ACC112 (cell line): ENCODE data around the gene VRK3.
"Not testable (repeated sequence)": the region's sequence is repeated elsewhere in the genome, so short reads cannot be mapped to it uniquely, and the experiment has no call there.

Source experiments
- H2AFZ ChIP-seq: fragments of 200-600 bp; sonication (generic); one replicate; pipeline ENCODE4 v1.6.0; 2017; ENCODE audit warnings: antibody characterized with exemption, low read length; ENCODE audit not compliant: unreplicated experiment
- H3K27ac ChIP-seq: fragments of 200-600 bp; sonication (generic); 2 replicates; pipeline ENCODE4 v1.5.1; 2014; ENCODE audit warnings: low read depth, mild to moderate bottlenecking, antibody characterized with exemption, low read length, moderate library complexity
- H3K27me3 ChIP-seq: fragments of 200-600 bp; sonication (generic); 2 replicates; pipeline ENCODE4 v1.6.1; 2014; ENCODE audit warnings: mild to moderate bottlenecking, antibody characterized with exemption, low read length, moderate library complexity, mixed read lengths; ENCODE audit not compliant: insufficient read depth
- H3K36me3 ChIP-seq: fragments of 200-600 bp; sonication (generic); 2 replicates; pipeline ENCODE4 v1.6.1; 2016; ENCODE audit warnings: mild to moderate bottlenecking, antibody characterized with exemption, low read length, moderate library complexity, mixed read lengths; ENCODE audit not compliant: insufficient read depth
- H3K4me1 ChIP-seq: fragments of 200-600 bp; sonication (generic); one replicate; pipeline ENCODE4 v1.6.1; 2016; ENCODE audit warnings: low read length, mixed read lengths; ENCODE audit not compliant: insufficient read depth, unreplicated experiment, control insufficient read depth
- H3K4me3 ChIP-seq: fragments of 200-600 bp; sonication (generic); 2 replicates; pipeline ENCODE4 v1.5.1; 2014; ENCODE audit warnings: mild to moderate bottlenecking, low read depth, low read length
- H3K79me2 ChIP-seq: fragments of 200-600 bp; sonication (generic); one replicate; pipeline ENCODE4 v1.6.0; 2016; ENCODE audit warnings: low read length; ENCODE audit not compliant: control insufficient read depth, unreplicated experiment, insufficient read depth

Gene VRK3

GRCh38 chr19:49977076-49977475 is 48.1 kb downstream of the VRK3 start:
- H3K27ac ChIP-seq = no peak overlapping the region
- no peaks in the 10 kb centered on the region for H3K27me3 ChIP-seq
- no peak overlapping the region for H3K4me3 ChIP-seq
- H3K79me2 ChIP-seq = no peaks in the 10 kb centered on the region
- no peaks in the 10 kb centered on the region for H3K4me1 ChIP-seq
- H3K36me3 ChIP-seq = no peaks in the 10 kb centered on the region
- H2AFZ ChIP-seq = no peak overlapping the region

DNA sequence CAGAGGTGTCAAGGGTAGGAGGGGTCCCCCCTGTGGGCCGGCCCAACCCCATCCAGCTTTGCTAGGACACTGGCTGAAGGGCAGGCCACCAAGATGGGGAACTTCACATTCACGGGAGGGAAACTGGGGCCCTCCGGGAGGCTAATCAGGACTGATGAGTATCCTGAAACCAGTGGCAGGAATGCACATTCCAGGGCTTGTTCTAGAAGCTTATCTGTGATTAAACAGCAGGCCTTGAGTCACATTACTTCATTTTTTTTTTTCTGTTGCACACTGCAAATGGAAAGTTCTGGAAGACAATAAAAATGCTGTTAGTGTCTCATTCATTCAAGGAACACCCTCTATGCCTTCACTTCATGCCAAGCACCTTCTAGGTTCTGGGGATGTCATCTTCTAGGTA is 48.7 kb downstream of the VRK3 start:
- Histone ChIP-seq H3K79me2 (no peaks in the 10 kb centered on the region), H3K4me3 (no peak overlapping the region), H3K4me1 (no peaks in the 10 kb centered on the region), H3K27ac (no peak overlapping the region), H2AFZ (no peak overlapping the region), H3K36me3 (no peaks in the 10 kb centered on the region), H3K27me3 (no peaks in the 10 kb centered on the region)

GRCh38 chr19:49975051-49975450 is 50.1 kb downstream of the VRK3 start:
- Histone ChIP-seq H3K27ac (no peak overlapping the region), H3K4me3 (no peak overlapping the region), H2AFZ (no peak overlapping the region), H3K79me2 (no peaks in the 10 kb centered on the region), H3K36me3 (no peaks in the 10 kb centered on the region), H3K4me1 (no peaks in the 10 kb centered on the region), H3K27me3 (no peaks in the 10 kb centered on the region)

DNA sequence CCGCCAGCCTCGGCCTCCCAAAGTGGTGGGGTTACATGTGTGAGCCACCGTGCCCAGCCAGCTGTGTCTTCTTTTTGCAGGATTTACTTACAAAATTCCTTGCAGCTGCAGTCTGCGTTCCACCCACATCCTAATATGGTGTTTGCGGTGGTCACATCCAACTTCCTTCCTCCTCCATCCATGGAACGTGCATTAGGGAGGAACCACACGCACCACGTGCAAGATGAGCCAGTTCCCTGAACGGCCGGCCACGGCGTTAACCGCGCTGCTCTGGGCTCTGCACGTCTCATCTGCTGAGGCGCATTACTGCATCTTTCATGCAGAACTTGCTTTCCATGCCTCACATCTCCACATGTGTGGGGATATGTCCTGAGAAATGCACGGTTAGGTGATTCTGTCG is 51.2 kb downstream of the VRK3 start:
- H3K79me2 ChIP-seq = no peaks in the 10 kb centered on the region
- H3K27ac ChIP-seq = no peak overlapping the region
- no peaks in the 10 kb centered on the region for H3K4me1 ChIP-seq
- no peak overlapping the region for H3K4me3 ChIP-seq
- H3K36me3 ChIP-seq = no peaks in the 10 kb centered on the region
- H2AFZ ChIP-seq = no peak overlapping the region
- no peaks in the 10 kb centered on the region for H3K27me3 ChIP-seq

- H2AFZ ChIP-seq = no peak overlapping the region
- no peaks in the 10 kb centered on the region for H3K36me3 ChIP-seq
- H3K4me3 ChIP-seq = no peak overlapping the region
- H3K4me1 ChIP-seq = no peaks in the 10 kb centered on the region
- H3K79me2 ChIP-seq = no peaks in the 10 kb centered on the region
- H3K27me3 ChIP-seq = no peaks in the 10 kb centered on the region
- H3K27ac ChIP-seq = no peak overlapping the region
Measured at GRCh38 chr19:49972841-49973240, 52.3 kb downstream of the VRK3 start.

DNA sequence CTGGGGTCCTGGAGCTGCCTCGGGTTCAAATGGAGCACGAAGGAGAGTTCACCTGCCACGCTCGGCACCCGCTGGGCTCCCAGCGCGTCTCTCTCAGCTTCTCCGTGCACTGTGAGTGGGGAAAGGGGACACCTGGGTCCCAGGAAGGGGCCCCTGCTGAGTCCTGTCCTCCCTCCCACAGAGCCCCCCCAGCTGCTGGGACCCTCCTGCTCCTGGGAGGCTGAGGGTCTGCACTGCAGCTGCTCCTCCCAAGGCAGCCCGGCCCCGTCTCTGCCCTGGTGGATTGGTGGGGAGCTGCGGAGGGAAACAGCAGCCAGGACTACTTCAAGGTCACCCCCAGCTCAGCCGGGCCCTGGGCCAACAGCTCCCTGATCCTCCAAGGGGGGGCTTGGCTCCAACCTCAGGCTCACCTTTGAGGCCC is 53.2 kb downstream of the VRK3 start:
- H3K4me1 ChIP-seq = no peaks in the 10 kb centered on the region
- no peaks in the 10 kb centered on the region for H3K27me3 ChIP-seq
- no peak overlapping the region for H2AFZ ChIP-seq
- no peaks in the 10 kb centered on the region for H3K79me2 ChIP-seq
- no peak overlapping the region for H3K4me3 ChIP-seq
- no peaks in the 10 kb centered on the region for H3K36me3 ChIP-seq
- H3K27ac ChIP-seq = no peak overlapping the region

- not testable (repeated sequence) for H3K36me3 ChIP-seq, H3K4me1 ChIP-seq, H3K27ac ChIP-seq, H3K27me3 ChIP-seq, H3K79me2 ChIP-seq, H3K4me3 ChIP-seq, H2AFZ ChIP-seq
Measured at GRCh38 chr19:49969355-49969754, 55.8 kb downstream of the VRK3 start.

DNA sequence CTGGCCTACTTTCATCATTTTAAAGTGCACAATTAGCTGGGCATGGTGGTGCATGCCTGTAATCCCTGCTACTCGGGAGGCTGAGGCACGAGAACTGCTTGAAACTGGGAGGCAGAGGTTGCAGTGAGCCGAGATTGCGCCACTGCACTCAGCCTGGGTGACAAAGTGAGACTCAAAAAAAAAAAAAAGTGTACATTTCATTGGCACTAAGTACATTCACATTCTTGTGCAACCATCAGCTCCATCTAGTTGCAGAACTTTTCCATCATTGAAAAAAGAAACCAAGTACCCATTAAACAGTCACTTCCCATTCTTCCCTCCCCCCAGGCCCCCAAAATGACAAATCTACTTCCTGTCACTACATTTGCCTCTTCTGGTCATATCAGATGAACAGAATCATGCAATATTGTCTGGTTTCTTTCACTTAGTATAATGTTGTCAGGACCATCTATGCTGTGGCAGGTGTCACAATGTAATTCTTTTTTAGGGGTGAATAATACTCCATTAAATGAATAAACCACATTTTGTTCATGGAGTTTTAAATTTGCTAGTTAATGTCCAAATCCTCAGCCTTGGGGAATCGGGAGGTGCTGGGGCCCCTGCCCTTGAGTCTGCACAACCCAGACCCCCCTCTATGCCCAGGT is 56.8 kb downstream of the VRK3 start:
- no peaks in the 10 kb centered on the region for H3K4me1 ChIP-seq
- H3K36me3 ChIP-seq = no peaks in the 10 kb centered on the region
- H3K27me3 ChIP-seq = no peaks in the 10 kb centered on the region
- H3K79me2 ChIP-seq = no peaks in the 10 kb centered on the region
- no peak overlapping the region for H3K4me3 ChIP-seq
- no peak overlapping the region for H3K27ac ChIP-seq
- H2AFZ ChIP-seq = no peak overlapping the region

DNA sequence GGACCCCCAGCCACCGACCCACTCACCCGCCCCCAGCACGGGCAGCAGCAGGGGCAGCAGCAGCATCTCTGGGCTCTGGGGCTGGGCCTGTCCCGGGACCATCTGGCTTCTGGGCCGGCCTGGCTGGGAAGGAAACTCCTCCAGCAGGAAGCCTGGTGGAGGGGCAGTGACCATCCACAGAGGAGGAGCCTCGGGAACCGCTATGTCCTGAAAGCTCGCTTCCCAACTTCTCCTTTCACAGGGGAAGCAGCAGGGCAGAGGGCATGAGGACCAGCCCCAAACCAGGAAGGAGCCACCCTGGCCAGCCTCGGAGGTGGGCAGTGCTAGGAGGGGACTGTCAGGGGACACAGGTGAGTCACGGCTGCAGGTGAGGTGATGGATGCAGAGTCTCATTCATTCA is 64.2 kb downstream of the VRK3 start, which contains the start of gene SIGLEC11:
SIGLEC11 (minus strand) TSS at position 193 of the 400 bp plus-strand sequence; CDS start at position 102, 91 bp downstream.
- not testable (repeated sequence) for H3K27me3 ChIP-seq, H2AFZ ChIP-seq, H3K79me2 ChIP-seq, H3K4me1 ChIP-seq, H3K27ac ChIP-seq, H3K4me3 ChIP-seq, H3K36me3 ChIP-seq

DNA sequence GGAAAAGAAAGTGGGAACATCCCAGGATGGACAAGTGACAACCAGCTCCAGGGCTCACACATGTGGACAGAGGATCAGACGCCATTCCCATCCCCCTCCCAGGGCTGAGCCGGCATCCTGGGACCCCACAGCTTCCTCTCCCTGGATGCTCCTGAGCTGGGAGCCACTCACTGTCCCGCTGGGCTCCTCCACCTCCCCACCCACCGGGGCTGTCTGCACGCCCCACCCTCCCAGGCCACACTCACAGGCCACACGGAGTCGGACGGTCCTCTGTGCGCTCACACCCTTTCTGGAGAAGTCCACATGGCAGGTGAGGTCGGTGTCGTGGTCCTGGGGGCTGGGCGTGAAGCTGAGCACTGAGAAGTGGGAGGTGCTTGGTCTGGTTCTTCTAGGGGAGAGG is 65.3 kb downstream of the VRK3 start:
- H3K4me3 ChIP-seq, H2AFZ ChIP-seq, H3K36me3 ChIP-seq, H3K4me1 ChIP-seq, H3K79me2 ChIP-seq, H3K27me3 ChIP-seq, H3K27ac ChIP-seq: not testable (repeated sequence)

DNA sequence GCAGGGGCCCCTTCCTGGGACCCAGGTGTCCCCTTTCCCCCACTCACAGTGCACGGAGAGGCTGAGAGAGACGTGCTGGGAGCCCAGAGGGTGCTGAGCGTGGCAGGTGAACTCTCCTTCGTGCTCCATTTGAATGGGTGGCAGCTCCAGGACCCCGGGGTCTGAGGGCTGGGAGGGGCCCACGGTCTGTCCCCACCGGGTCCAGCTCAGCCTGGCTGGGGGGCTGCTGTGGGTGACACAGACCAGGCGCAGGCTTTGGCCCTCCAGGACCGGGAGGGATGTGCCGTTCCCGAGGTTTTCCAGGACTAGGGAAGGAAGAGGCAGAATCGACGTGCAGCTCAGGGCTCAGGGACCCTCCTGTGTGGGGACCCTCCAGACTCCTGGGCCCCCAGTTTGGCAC is 66.6 kb downstream of the VRK3 start:
- H3K27ac ChIP-seq, H3K27me3 ChIP-seq: not testable (repeated sequence)

More for the DNA sequence above, 66.6 kb downstream of the VRK3 start:
- H3K4me3 ChIP-seq, H3K79me2 ChIP-seq, H3K36me3 ChIP-seq, H2AFZ ChIP-seq, H3K4me1 ChIP-seq: not testable (repeated sequence)
